ENCODE data around the gene KLK11. TPM values are rescaled to one million over a fixed set of nuclear protein-coding genes. Genes with fewer than 3 reads are reported as not detected.
A peak's percentile ranks its signal among the peaks of the same experiment; 100 is the strongest.

The KLK11 gene
- total RNA-seq, 1 donor from 2014 or later: not detected

DNA sequence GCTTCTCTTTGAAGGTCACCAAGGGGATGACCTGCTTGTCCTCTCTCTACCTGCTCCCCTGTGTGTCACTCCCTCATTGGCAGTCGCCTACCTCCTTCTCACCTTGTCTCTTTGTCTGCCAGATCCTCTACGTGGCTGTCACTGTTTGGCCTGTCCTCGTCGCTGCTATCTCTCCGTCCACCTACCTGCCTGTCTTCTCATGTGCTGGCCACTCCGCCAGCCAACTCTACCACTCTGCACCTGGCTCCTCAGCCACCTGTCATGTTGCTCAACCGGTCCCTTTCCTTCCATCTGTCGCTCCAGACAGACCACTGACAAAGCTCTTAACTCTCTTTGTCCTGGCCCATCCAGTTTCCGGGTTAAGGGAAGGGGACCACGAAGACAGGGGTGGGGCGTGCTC, 8.3 kb upstream of the KLK11 start, which contains the start of gene KLK12:
KLK12 (minus strand) TSS at position 299 of the 400 bp plus-strand sequence. CDS start 381 bp downstream, outside the sequence.
- H3K4me3 ChIP-seq: no peak within 1 kb of the TSS
- H3K36me3 Mint-ChIP-seq: no peaks in the 10 kb centered on the region
- no peaks in the 10 kb centered on the region for H3F3A ChIP-seq (ENCODE audit: low read depth)
- no peak for TF ChIP-seq EZH2phosphoT487 (IDR thresholded peaks at IDR 0.05)
- no peak for TF ChIP-seq EZH2 (IDR thresholded peaks at IDR 0.05)
- TF ChIP-seq, protein P1, sequence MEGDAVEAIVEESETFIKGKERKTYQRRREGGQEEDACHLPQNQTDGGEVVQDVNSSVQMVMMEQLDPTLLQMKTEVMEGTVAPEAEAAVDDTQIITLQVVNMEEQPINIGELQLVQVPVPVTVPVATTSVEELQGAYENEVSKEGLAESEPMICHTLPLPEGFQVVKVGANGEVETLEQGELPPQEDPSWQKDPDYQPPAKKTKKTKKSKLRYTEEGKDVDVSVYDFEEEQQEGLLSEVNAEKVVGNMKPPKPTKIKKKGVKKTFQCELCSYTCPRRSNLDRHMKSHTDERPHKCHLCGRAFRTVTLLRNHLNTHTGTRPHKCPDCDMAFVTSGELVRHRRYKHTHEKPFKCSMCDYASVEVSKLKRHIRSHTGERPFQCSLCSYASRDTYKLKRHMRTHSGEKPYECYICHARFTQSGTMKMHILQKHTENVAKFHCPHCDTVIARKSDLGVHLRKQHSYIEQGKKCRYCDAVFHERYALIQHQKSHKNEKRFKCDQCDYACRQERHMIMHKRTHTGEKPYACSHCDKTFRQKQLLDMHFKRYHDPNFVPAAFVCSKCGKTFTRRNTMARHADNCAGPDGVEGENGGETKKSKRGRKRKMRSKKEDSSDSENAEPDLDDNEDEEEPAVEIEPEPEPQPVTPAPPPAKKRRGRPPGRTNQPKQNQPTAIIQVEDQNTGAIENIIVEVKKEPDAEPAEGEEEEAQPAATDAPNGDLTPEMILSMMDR (IDR thresholded peaks at IDR 0.05): no peak
- H3K4me1 Mint-ChIP-seq: no peaks in the 10 kb centered on the region
- peaks cover 13% of the 10 kb centered on the region for H3K27me3 Mint-ChIP-seq (ENCODE audit: insufficient read depth, low read depth)
- H3K4me1 ChIP-seq: peaks cover 6% of the 10 kb centered on the region
- no peak within 1 kb of the TSS for H2AFZ ChIP-seq (replicated peaks)
- no peaks in the 10 kb centered on the region for H3K9me3 Mint-ChIP-seq
- no peak within 1 kb of the TSS for H3K27ac ChIP-seq
- H4K20me1 ChIP-seq (ENCODE audit: low read depth): no peaks in the 10 kb centered on the region
- H3K27me3 ChIP-seq: no peaks in the 10 kb centered on the region
- H3K27ac Mint-ChIP-seq: no peak within 1 kb of the TSS
- no peak within 1 kb of the TSS for H3K4me3 Mint-ChIP-seq
- no peaks in the 10 kb centered on the region for H3K79me2 ChIP-seq (ENCODE audit: low read depth)
- H3K36me3 ChIP-seq: no peaks in the 10 kb centered on the region
- no peak within 1 kb of the TSS for H3K9ac ChIP-seq
- H3K9me3 ChIP-seq (ENCODE audit: low read depth): no peaks in the 10 kb centered on the region
- no peak for DNase-seq (ENCODE audit: low spot score)
- no peak within 1 kb of the TSS for H3K4me2 ChIP-seq

DNA sequence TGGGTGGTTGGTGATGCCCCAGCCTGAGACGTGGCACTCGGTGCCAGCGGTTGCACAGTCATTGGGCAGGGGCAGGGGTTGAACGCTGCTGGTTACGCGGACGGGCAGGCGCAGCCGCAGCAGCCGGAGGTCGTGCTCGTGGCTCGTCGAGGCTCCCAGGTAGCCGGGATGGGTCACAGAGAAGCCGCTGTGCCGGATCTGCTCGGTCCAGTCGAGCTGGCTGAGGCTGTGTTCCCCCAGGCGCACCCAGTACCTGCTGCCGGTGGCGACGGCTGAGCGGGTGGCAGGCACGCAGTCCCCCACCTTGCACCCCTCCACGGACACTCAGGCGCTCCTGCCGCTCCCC, 5.4 kb upstream of the KLK11 start:
- Histone ChIP-seq H3K4me3 (no peak overlapping the region), H4K20me1 (ENCODE audit: low read depth) (no peaks in the 10 kb centered on the region), H3K79me2 (ENCODE audit: low read depth) (no peaks in the 10 kb centered on the region), H3K36me3 (no peaks in the 10 kb centered on the region), H2AFZ (replicated peaks) (no peak overlapping the region), H3K4me1 (peaks cover 11% of the 10 kb centered on the region), H3K27ac (no peak overlapping the region), H3F3A (ENCODE audit: low read depth) (no peaks in the 10 kb centered on the region), H3K9ac (no peak overlapping the region), H3K9me3 (ENCODE audit: low read depth) (no peaks in the 10 kb centered on the region), H3K4me2 (no peak overlapping the region), H3K27me3 (no peaks in the 10 kb centered on the region)
- DNase-seq (ENCODE audit: low spot score): no peak
- Mint-ChIP-seq H3K27ac (no peak overlapping the region), H3K4me1 (peaks cover under 1% of the 10 kb centered on the region), H3K27me3 (ENCODE audit: insufficient read depth, low read depth) (peaks cover 11% of the 10 kb centered on the region), H3K4me3 (no peak overlapping the region), H3K36me3 (no peaks in the 10 kb centered on the region), H3K9me3 (peaks cover 3% of the 10 kb centered on the region)
- TF ChIP-seq EZH2phosphoT487 (IDR thresholded peaks at IDR 0.05) (no peak), EZH2 (IDR thresholded peaks at IDR 0.05) (no peak)
- TF ChIP-seq, protein P1 (IDR thresholded peaks at IDR 0.05): no peak

DNA sequence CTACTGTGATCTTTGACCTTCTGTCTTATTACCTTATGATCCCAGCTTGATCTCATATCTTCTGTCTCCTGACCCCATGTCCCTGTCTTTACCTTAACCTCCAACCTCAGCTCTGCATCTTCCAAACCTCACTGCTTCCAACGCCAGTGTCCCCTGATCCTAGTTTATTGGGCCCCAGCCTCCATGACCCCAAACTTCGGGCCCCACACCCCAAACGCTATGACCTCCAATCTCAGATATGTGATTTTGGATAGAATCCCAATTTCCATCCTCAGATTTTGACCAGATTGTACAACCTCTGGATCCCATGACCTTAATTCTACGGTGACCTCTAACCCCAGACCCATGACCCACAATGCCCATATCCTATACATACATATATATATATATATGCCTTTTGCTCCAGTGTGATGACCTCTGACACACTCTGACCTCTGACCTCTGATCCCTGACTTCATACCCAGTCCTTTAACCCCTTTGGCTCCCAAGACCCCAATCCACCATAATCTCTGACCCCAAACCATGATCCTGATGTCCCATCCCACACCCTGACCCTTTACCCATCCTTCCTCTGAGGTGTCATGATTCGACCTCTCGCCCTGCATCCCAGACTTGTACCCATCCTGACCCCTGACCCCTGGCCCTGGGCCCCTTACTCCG, 4.9 kb upstream of the KLK11 start:
- Histone ChIP-seq H2AFZ (replicated peaks) (no peak overlapping the region), H3K4me2 (no peak overlapping the region), H3K79me2 (ENCODE audit: low read depth) (no peaks in the 10 kb centered on the region), H3K9ac (no peak overlapping the region), H3K27me3 (no peaks in the 10 kb centered on the region), H3K4me1 (peaks cover 9% of the 10 kb centered on the region), H3K27ac (no peak overlapping the region), H3F3A (ENCODE audit: low read depth) (no peaks in the 10 kb centered on the region), H3K4me3 (no peak overlapping the region), H3K36me3 (no peaks in the 10 kb centered on the region), H4K20me1 (ENCODE audit: low read depth) (no peaks in the 10 kb centered on the region), H3K9me3 (ENCODE audit: low read depth) (no peaks in the 10 kb centered on the region)
- Mint-ChIP-seq H3K27ac (peak overlapping the region; percentile 81), H3K4me3 (peak overlapping the region; percentile 66), H3K4me1 (peaks cover 3% of the 10 kb centered on the region), H3K27me3 (ENCODE audit: insufficient read depth, low read depth) (peaks cover 10% of the 10 kb centered on the region), H3K9me3 (peaks cover 3% of the 10 kb centered on the region), H3K36me3 (no peaks in the 10 kb centered on the region)
- no peak for DNase-seq (ENCODE audit: low spot score)
- TF ChIP-seq EZH2 (IDR thresholded peaks at IDR 0.05) (no peak), EZH2phosphoT487 (IDR thresholded peaks at IDR 0.05) (no peak)
- TF ChIP-seq, protein P1 (IDR thresholded peaks at IDR 0.05): no peak
